Hepatocyte (in vitro differentiated cells): Measurements from ENCODE around the gene SGF29.
"Not testable (repeated sequence)": the region's sequence is repeated elsewhere in the genome, so short reads cannot be mapped to it uniquely, and the experiment has no call there.

ENCODE experiments used
- EZH2 ChIP-seq: fragments of 200-600 bp; sonication (generic); IDR thresholded peaks from 2 replicates; pipeline ENCODE4 v1.6.1; 2016; ENCODE audit warnings: antibody characterized with exemption, mild to moderate bottlenecking, borderline replicate concordance
- EZH2phosphoT487 ChIP-seq: fragments of 200-600 bp; sonication (generic); IDR thresholded peaks from one replicate; pipeline ENCODE4 v1.6.1; 2018; ENCODE audit warnings: antibody characterized with exemption, mild to moderate bottlenecking, low read depth, moderate library complexity; ENCODE audit not compliant: unreplicated experiment, severe bottlenecking
- TF ChIP-seq, protein P1 (sequence below): fragments of 200-600 bp; sonication (generic); IDR thresholded peaks from 2 replicates; pipeline ENCODE4 v1.5.1; 2016; ENCODE audit warnings: antibody characterized with exemption, mild to moderate bottlenecking; ENCODE audit not compliant: poor library complexity

DNA sequence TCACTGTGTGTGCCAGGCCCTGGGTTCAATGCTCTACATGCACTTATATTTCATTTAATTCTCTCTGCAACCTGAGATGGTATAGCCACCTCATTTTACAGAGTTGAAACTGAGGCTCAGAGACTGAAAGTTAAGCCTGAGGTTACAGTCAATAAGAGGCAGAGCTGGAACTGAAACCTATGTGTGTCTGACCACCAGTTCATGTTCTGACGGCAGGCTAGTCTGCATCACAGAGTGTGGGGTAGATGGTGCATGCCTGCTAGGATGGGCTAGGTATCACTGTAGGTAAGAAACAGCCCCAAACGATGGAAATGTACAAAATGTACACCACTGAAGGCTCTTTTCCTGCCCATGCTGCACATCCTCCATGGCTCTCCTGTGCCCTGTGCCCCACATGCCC, 86.2 kb downstream of the SGF29 start:
- TF ChIP-seq, protein P1, sequence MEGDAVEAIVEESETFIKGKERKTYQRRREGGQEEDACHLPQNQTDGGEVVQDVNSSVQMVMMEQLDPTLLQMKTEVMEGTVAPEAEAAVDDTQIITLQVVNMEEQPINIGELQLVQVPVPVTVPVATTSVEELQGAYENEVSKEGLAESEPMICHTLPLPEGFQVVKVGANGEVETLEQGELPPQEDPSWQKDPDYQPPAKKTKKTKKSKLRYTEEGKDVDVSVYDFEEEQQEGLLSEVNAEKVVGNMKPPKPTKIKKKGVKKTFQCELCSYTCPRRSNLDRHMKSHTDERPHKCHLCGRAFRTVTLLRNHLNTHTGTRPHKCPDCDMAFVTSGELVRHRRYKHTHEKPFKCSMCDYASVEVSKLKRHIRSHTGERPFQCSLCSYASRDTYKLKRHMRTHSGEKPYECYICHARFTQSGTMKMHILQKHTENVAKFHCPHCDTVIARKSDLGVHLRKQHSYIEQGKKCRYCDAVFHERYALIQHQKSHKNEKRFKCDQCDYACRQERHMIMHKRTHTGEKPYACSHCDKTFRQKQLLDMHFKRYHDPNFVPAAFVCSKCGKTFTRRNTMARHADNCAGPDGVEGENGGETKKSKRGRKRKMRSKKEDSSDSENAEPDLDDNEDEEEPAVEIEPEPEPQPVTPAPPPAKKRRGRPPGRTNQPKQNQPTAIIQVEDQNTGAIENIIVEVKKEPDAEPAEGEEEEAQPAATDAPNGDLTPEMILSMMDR: not testable (repeated sequence)
- not testable (repeated sequence) for TF ChIP-seq EZH2, EZH2phosphoT487
